ENCODE data around the gene DUSP21.
A peak's percentile ranks its signal among the peaks of the same experiment; 100 is the strongest.
"Not testable (repeated sequence)": the region's sequence is repeated elsewhere in the genome, so short reads cannot be mapped to it uniquely, and the experiment has no call there.

Gene DUSP21
- total RNA-seq: 0 reads per million in 3 experiments

DNA sequence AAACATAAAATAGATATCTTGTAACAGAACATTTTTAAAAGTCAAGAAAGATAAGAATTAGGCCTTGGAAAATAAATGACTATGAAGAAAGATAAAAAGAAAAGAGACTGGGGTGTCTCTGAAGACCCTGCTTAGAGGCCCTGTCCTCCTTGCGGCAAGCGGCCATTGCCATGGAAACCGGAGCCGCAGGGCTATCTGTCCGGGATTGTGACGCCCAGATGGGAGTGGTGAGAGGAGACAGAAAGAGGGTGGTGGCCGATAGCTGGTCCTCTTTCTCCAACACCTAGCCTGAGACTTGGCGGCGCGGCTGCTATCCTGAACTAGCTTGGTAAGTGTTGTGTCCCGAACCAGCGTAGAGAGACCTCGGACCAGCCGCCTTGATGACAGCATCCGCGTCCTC, at the start of gene DUSP21:
Gene DUSP21 (plus strand): TSS at position 269 of the 400 bp plus-strand sequence. CDS start 112 bp downstream, at position 381.
- DNase-seq: no peak

- DNase-seq: no peak
Observed at GRCh38 chrX:44795945-44796450, 47.8 kb upstream of the DUSP21 start.

GRCh38 chrX:44802613-44803012, 41.2 kb upstream of the DUSP21 start:
- no peak for DNase-seq

DNA sequence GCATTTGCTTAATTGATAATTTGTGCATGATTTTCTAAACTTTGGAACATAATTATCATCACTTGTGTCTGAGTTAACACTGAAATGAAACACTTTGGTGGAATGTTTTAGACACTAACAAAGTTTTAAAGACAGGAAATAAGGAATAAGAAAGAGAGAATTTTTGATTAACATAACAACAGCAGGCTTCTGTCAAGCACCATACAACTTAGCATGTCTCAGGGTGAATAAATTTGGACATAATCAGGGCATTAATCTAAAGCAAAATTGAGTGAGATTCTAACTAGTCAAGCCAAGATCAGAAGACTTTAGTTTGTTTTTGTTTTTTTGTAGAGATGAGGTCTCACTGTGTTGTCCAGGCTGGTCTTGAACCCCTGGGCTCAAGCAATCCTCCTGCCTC, 28.1 kb upstream of the DUSP21 start:
- DNase-seq: no peak

- no peak for DNase-seq
Observed at GRCh38 chrX:44816367-44816766, 27.5 kb upstream of the DUSP21 start.

DNA sequence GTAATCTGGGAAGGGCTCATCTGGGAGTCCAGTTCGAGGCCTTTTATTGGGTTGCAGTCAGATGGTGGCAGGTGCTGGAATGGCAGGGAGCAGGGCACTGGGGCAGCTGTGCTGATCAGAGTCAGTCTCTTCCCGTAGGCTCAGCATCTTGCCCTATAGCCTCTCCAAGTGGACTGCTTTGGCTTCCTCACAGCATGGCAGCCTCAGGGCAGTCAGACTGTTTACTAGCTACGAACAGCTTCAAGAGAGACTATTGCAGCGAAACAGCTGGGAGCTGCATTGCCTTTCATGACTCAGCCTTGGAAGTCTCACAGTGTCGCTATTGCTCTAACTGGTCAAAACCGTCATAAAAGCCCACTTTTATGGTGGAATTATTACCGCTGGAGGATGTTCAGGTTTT, 26.8 kb upstream of the DUSP21 start:
- no peak for DNase-seq

- DNase-seq: no peak
Observed at GRCh38 chrX:44822601-44823000, 21.2 kb upstream of the DUSP21 start.

GRCh38 chrX:44823193-44823592, 20.6 kb upstream of the DUSP21 start:
- DNase-seq: not testable (repeated sequence)

GRCh38 chrX:44828008-44828605, 15.7 kb upstream of the DUSP21 start:
- DNase-seq: no peak

GRCh38 chrX:44829832-44830231, 14.0 kb upstream of the DUSP21 start:
- no peak for DNase-seq

DNA sequence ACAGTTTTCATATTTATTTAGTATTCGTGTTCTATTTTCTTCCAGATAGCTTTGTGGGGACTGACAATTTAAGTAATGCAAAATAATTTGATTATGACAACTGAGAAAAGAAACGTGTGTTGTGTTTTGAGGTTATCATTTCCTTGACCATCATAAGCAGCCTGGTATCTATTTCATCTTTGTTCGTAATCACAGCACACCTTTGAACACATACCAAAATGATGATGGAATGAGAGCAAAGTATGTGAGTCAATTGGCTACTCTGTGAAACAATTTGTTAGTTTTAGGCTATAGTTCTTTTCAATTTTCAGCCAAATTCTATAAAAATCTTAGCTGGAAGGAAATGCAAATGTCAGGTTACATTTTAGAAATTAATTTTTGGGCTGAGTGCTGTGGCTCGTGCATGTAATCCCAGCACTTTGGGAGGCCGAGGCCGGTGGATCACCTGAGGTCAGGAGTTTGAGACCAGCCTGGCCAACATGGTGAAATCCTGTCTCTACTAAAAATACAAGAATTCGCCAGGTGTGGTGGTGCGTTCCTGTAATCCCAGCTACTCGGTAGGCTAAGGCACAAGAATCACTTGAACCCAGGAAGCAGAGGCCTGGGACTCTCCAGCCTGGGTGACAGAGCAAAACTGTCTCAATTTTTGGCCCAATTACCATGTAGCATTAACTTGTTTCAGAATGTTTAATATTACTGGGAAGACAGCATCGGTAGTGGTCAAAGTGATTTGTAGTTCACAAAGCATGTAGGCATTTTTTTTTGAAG, 1.1 kb upstream of the DUSP21 start:
- DNase-seq: no peak

GRCh38 chrX:44843318-44843702, 511 bp upstream of the DUSP21 start:
- no peak for DNase-seq

DNA sequence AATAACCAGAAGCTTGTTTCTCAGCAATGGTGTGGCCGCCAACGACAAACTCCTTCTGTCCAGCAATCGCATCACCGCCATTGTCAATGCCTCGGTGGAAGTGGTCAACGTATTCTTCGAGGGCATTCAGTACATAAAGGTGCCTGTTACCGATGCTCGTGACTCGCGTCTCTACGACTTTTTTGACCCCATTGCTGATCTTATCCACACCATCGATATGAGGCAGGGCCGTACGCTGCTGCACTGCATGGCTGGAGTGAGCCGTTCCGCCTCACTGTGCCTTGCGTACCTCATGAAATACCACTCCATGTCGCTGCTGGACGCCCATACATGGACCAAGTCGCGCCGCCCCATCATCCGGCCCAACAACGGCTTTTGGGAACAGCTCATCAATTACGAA, 383 bp downstream of the DUSP21 start:
- DNase-seq: no peak

GRCh38 chrX:44850891-44851290, 7.1 kb downstream of the DUSP21 start:
- not testable (repeated sequence) for DNase-seq

GRCh38 chrX:44871114-44871645, 27.4 kb downstream of the DUSP21 start:
- no peak for DNase-seq

- peak; percentile 52 for DNase-seq
Observed at GRCh38 chrX:44871931-44872820, 28.4 kb downstream of the DUSP21 start.

- peak; percentile 99 for DNase-seq
Observed at GRCh38 chrX:44872821-44873414, 29.1 kb downstream of the DUSP21 start, which contains the start of gene KDM6A. TSS of gene KDM6A (plus strand) at chrX:44873188. CDS start at chrX:44873552, 364 bp downstream.

- DNase-seq: peak; percentile 65
Observed at GRCh38 chrX:44873415-44874276, 29.8 kb downstream of the DUSP21 start.

GRCh38 chrX:44874420-44875184, 30.8 kb downstream of the DUSP21 start:
- DNase-seq: peak; percentile 45

- DNase-seq: no peak
Observed at GRCh38 chrX:44875185-44875489, 31.3 kb downstream of the DUSP21 start.

GRCh38 chrX:44876086-44876485, 32.3 kb downstream of the DUSP21 start:
- DNase-seq: no peak

All from central memory CD4-positive, alpha-beta T cell (primary cell).